Colon (tissue), 2 donors: Measurements from ENCODE around the gene RB1.
A peak's percentile ranks its signal among the peaks of the same experiment; 100 is the strongest.
"Not testable (repeated sequence)": the region's sequence is repeated elsewhere in the genome, so short reads cannot be mapped to it uniquely, and the experiment has no call there.

ENCODE experiments used
- FAIRE-seq: peaks from 2 replicates; lab custom pipeline; 2012; peaks lifted over from hg19 to GRCh38; lab: Jason Lieb, UNC
- donor health status: control.
- donor health status: control.

Gene RB1

GRCh38 chr13:48299591-48299990 is 4.0 kb upstream of the RB1 start:
- FAIRE-seq = no peak

GRCh38 chr13:48302871-48303358 is 636 bp upstream of the RB1 start:
- FAIRE-seq = no peak

- FAIRE-seq = no peak
Observed at GRCh38 chr13:48304143-48304876, 759 bp downstream of the RB1 start.

- FAIRE-seq = no peak
Observed at GRCh38 chr13:48311223-48311622, 7.7 kb downstream of the RB1 start.

GRCh38 chr13:48315969-48316650 is 12.6 kb downstream of the RB1 start:
- no peak for FAIRE-seq

DNA sequence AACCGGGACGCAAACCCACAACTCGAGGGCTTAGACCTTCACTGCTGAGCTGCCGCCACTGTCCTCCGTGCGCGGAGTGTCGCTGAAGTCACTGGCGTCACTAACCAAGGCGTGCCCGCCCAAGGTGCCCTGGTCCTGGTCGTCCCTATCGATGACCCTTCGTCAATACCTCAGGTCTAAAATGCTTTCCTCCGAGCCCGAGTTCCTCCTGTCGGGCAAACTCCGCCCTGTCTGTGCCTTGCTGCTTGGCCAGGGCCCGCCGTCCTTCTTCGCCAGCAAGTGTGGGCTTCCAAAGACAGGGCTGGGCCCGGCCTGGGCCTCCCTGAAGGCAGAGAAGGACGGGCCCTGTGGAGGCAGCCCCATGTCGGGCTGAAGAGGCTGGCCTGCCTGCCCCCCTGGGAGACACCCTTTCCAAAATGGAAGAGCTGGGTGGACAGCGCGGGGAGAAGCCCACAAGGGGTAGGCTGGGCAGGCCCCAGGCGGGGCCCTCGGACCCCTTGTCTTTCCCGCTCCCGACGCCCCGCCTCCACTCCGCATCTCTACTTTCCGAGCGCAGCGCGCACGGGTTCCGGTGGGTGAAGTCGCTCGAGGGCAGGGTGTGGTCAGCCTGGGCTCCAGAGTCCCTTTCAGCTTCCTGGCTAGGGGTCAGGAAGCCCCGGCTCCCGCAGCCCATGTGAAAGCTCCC is 13.4 kb downstream of the RB1 start:
- FAIRE-seq = no peak

DNA sequence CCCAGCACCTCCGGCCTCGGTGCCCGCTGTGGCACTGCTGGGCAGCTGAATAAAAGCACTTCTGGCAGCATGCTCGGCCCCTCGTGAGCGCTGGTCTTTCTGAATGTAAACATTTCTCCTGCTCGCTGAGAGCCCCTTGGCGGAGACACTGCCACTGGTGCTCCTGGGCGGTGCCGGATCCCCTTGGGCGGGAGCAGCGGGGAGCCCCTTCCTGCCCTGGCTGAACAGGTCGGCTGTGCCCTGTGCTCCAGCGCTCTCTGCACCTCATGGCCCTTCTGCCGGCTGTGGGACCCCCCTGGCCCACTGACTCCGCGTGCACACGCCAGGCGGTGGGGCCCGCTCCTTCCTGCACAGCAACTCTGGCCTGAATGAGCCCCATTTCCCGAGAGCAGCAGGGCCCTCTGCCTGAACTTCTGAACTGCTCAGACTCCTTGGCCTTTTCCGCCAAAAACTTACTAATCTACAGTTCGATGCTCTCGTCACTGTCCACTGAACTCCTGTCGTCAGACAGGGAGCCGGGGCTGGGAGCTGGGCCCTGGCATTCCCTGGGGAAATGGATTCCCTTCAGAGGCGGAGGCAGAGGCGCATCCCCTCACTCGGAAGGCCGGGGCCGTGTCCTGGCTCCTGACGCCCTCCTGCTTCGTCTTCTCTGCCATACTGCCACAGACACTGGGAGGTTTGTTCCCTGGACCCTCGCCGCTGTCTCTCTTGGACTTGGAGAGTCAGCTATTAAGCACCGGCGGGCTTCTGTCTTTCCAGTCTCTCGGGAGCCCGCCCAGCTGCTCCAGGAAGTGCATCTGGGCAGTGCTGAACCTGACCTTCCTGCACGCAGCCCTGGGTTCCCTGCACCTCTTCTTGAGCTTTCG is 14.2 kb downstream of the RB1 start:
- no peak for FAIRE-seq

DNA sequence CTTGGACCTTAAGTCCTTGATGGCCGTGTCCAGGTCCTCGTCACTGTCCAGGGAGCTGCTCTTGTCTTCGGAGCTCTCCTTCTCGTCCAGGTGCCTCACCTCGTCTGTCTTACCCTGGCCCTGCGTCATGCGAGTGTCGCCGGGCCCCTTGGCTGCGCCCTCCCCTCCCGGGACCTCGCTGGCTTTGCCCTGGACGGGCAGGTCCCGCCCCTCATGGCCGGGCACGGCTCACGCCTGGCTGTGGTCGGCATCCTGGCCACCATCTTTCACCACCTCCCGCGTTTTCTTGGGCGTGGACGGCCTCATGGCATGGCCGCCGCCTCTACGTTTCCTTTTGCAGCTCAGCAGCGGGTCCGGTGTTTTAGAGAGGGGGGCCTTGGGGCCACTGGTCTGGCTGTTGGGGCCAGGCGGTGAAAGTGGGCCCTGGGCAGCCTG is 14.8 kb downstream of the RB1 start:
- FAIRE-seq = no peak

- no peak for FAIRE-seq
Observed at GRCh38 chr13:48318821-48319511, 15.4 kb downstream of the RB1 start.

DNA sequence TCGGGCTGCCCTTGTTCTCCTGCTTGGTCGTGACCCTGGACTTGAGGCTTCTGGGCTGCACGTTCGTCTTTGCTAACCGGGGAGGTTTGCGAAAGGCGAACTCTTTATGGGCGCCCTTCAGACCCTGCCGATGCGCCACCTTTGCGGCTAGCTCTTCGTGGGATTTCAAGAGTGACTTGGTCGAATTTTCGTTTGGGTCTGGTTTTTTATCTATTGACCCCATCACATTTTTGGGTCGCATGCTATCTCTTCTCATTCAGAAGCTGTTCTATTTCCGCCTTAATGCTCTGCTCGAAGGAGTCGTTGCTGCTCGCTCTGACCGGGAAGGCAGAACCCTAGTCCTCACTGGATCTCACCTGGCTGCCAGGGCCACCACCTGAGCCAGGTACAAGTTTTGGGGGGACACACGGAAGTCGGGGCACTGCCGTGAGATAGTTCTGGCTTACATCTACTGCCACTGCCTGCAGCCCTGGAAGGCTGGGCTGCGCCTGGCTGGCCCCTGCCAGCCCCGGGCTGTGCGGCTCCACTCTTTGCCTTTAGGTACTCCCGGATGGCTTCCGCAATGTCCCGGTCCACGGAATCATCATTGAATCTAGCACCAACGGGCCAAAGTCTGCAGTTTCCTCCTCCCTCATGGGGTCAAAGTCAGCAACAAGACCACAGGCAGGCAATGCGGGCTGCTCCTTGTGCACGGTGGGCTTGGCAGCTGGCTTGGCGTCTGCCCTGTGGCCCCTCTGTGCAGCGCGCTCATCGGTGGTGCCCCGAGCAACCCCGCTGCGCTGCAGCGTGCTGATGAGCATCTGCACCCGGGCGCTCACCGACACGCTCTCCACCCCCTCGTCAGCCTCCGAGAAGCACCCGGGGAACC is 16.2 kb downstream of the RB1 start:
- no peak for FAIRE-seq

DNA sequence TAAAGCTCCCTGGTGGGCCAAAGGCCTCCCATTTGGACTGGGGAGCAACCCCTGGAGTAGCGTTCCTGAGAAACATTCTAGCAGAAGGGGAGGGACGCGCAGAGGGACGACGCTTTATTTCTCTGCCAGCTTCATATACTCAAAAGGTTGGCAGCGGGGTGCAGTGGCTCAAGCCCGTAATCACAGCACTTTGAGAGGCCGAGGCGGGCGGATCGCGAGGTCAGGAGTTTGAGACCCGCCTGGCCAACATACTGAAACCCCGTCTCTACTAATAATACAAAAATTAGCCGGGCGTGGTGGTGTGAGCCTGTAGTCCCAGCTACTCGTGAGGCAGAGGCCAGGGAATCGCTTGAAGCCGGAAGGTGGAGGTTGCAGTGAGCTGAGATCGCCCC is 16.8 kb downstream of the RB1 start:
- no peak for FAIRE-seq

DNA sequence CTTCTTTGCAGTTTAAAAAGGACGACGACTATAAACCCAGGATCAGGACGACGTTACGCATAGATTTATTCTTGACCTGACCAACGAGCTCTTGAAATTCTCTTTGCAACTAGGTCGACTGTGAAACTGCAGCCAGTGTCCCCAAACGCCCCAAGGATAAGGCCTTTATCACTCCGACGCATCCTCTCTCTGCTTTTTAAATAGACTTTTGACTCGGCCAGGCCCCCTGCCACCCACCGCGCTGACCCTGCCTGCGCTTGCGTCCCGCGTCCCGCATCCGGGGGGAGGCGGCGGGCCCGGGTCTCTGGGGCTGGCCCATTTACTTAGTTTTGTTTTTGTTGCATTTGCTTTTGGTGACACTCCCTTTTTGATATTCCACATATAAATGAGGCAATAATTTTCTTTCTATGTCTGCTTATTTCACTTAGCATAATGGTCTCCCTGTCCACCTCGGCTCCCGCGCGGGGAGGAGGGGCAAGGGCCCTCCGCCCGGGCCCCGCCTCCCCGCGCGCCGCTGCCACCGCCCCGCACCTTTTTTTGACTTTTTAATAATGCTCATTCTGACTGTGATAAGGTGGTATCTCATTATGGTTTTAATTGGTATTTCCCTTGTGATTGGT is 17.4 kb downstream of the RB1 start:
- FAIRE-seq = no peak

GRCh38 chr13:48322294-48322693 is 18.7 kb downstream of the RB1 start:
- FAIRE-seq = no peak

GRCh38 chr13:48333976-48334375 is 30.4 kb downstream of the RB1 start:
- no peak for FAIRE-seq

GRCh38 chr13:48334534-48335127 is 31.1 kb downstream of the RB1 start:
- peak; percentile 53 for FAIRE-seq

DNA sequence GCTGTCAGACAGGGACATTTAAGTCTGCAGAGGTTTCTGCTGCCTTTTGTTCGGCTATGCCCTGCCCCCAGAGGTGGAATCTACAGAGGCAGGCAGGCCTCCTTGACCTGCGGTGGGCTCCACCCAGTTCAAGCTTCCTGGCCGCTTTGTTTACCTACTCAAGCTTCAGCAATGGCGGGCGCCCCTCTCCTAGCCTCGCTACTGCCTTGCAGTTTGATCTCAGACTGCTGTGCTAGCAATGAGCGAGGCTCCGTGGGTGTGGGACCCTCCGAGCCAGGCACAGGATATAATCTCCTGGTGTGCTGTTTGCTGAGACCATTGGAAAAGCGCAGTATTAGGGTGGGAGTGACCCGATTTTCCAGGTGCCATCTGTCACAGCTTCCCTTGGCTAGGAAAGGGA is 35.6 kb downstream of the RB1 start:
- not testable (repeated sequence) for FAIRE-seq

GRCh38 chr13:48344264-48344663 is 40.7 kb downstream of the RB1 start:
- FAIRE-seq = no peak

DNA sequence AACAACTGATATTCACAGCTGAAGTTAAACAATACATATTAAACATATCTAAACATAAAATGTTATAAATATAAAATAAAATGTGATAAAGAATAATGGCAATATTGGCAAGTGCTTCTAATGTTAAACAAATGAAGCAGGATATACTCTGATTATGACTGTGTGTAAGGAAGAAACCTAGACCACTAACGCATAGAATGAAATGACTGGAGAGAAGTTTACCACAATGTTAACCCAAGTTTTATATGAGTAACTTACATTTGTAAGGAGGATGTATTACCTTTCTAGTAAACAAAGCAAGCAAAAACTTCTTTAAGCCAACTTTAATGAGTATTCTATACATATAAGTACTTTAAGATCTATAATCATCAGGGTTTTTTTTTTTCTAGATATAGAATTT is 43.0 kb downstream of the RB1 start:
- FAIRE-seq = peak; percentile 31

DNA sequence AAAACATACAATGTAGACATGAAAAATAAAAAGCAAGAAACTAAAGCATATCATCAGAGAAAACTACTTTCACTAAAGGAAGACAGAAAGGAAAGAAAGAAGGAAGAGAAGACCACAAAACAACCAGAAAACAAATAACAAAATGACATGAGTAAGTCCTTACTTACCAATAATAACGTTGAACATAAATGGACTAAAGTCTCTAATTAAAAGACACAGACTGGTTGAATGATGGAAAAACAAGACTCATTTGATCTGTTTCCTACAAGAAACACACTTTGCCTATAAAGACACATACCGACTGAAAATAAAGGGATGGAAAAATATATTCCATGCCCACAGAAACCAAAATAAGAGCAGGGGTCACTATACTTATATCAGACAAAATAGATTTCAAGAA is 46.0 kb downstream of the RB1 start:
- no peak for FAIRE-seq

DNA sequence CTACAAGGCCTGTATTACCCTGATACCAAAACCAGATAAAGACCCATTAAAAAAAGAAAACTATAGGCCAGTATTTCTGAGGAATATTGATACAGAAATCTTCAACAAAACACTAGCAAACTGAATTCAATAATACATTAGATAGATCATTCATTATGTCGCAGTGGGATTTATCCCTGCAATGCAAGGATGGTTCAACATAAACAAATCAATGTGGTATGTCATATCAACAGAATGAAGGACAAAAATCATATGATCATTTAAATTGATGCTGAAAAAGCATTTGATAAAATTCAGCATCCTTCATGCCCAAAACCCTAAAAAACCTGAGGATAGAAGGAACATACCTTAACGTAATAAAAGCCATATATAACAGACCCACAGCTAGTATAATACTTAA is 50.0 kb downstream of the RB1 start:
- no peak for FAIRE-seq
